ENCODE data around the gene TCTN3.

The TCTN3 gene

DNA sequence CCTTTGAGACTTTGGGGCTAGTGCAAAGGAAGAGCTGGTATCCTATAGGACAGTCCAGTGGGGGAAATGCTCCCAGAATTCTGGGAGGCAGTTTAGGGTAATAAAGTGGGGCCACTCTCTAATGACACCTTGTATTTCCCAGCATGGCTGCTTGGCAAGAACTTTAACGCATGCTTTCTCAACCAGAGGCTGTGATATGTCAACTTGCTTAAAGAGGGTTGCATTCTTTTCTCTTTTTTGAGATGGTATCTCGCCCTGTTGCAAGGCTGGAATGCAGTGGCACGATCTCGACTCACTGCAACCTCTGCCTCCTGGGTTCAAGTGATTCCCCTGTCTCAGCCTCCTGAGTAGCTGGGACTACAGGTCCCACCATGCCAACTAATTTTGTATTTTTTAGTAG is 75.6 kb downstream of the TCTN3 start:
- TF ChIP-seq, protein P1, sequence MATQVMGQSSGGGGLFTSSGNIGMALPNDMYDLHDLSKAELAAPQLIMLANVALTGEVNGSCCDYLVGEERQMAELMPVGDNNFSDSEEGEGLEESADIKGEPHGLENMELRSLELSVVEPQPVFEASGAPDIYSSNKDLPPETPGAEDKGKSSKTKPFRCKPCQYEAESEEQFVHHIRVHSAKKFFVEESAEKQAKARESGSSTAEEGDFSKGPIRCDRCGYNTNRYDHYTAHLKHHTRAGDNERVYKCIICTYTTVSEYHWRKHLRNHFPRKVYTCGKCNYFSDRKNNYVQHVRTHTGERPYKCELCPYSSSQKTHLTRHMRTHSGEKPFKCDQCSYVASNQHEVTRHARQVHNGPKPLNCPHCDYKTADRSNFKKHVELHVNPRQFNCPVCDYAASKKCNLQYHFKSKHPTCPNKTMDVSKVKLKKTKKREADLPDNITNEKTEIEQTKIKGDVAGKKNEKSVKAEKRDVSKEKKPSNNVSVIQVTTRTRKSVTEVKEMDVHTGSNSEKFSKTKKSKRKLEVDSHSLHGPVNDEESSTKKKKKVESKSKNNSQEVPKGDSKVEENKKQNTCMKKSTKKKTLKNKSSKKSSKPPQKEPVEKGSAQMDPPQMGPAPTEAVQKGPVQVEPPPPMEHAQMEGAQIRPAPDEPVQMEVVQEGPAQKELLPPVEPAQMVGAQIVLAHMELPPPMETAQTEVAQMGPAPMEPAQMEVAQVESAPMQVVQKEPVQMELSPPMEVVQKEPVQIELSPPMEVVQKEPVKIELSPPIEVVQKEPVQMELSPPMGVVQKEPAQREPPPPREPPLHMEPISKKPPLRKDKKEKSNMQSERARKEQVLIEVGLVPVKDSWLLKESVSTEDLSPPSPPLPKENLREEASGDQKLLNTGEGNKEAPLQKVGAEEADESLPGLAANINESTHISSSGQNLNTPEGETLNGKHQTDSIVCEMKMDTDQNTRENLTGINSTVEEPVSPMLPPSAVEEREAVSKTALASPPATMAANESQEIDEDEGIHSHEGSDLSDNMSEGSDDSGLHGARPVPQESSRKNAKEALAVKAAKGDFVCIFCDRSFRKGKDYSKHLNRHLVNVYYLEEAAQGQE (IDR thresholded peaks at IDR 0.05; ENCODE audit: insufficient read depth in 1 of 2, low read depth in 2 of 2, low read length in 2 of 2): no peak
- TF ChIP-seq POLR2AphosphoS5 (IDR thresholded peaks at IDR 0.05; ENCODE audit: low read depth, low read length) (no peak), FOXP2 (optimal IDR thresholded peaks at IDR 0.05; ENCODE audit: borderline replicate concordance, extremely low read depth, extremely low read length, insufficient read depth) (no peak), SIN3A (IDR thresholded peaks at IDR 0.05; ENCODE audit: borderline replicate concordance, insufficient read depth, low read length) (no peak), TAF1 (IDR thresholded peaks at IDR 0.05; ENCODE audit: borderline replicate concordance, insufficient read depth, low read length) (no peak)

DNA sequence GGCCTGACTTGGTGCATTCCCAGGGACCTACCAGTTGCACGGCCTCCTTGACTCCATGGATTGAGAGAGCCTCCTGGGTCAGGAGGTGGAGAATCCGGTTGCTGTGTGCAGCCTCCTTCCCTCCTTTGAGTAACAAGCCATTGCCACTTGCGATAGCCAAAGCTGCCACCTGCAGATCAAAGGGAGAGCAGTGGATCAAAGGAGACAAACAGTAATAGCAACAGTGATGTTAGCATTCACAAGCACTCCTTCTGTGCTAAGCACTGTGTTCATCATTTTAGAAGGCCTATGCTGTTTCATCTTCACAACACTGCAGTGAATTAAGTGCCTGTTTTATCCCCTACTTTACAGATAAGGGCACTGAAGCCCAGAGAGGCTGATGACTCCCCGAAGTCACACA is 77.3 kb downstream of the TCTN3 start:
- TF ChIP-seq TAF1 (IDR thresholded peaks at IDR 0.05; ENCODE audit: borderline replicate concordance, insufficient read depth, low read length) (no peak), FOXP2 (optimal IDR thresholded peaks at IDR 0.05; ENCODE audit: borderline replicate concordance, extremely low read depth, extremely low read length, insufficient read depth) (no peak), SIN3A (IDR thresholded peaks at IDR 0.05; ENCODE audit: borderline replicate concordance, insufficient read depth, low read length) (no peak), POLR2AphosphoS5 (IDR thresholded peaks at IDR 0.05; ENCODE audit: low read depth, low read length) (no peak)
- TF ChIP-seq, protein P1 (IDR thresholded peaks at IDR 0.05; ENCODE audit: insufficient read depth in 1 of 2, low read depth in 2 of 2, low read length in 2 of 2): no peak
